Hypothalamus (tissue), 51 donors: ENCODE measurements around the gene SGMS1.
"Not testable (repeated sequence)": the region's sequence is repeated elsewhere in the genome, so short reads cannot be mapped to it uniquely, and the experiment has no call there.

ENCODE experiments used
- DNase-seq, 51 donors: peaks; one replicate each; lab custom pipeline; 2025; lab: John Stamatoyannopoulos, UW

Gene SGMS1

DNA sequence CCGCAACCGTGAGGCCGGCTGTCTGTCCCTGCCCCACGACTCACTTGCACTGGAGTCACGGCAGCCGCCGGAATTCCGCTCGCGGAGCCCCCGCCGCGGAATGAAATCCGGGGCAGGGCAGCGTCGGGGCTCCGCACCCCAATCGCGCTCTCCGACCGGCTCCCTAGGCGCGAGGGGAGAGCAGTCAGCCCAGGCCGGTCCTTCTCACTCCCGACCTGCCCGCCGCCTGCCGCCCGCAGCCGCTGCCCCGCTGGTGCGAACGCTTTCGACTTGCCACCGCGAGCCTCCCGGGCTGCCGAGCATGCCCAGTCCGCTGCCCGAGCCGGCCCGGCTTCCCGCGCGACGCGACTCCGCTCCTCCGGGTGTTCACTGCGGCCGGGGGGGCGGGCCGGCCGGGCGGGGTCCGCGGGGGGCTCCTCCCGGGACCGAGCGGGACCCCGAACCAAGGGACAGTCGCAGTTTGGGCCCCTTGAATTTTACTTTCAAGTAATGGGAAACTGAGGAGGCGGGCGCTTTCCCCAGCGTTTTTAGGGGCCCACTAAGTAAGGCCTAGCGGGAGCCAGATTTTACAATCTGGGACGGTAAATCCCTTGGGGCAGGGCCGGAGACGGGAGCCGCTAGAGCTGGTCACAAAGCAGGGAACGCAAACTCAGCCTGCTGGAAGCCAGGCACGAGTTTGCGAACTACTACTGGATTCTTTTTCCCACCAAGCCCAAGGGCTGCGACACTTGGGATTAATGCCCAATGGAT lies at the start of gene SGMS1:
TSS of gene SGMS1 (minus strand) at position 294 of the 750 bp plus-strand sequence. CDS start 279,842 bp downstream, outside the sequence.
- DNase-seq, result peak; percentile 50 to 94 (median 77)

DNA sequence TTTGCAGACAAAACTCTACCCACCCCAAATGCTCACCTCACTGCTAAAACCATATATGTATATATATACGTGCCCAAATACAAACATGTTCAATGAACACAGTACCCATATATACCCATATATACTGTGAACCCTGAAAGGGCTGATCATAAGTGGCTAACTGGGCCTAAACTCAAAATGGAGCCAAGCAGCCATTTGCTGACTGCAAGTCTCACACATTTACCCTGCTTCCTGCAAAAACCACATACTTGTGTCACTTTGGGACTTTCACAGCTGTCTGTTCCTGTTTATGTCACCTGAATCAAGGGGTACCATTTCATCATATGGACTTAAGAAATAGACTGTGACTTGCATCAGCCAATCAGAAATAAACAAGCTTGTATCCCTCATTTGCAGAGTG lies 48.4 kb upstream of the SGMS1 start:
- not testable (repeated sequence) for DNase-seq

DNA sequence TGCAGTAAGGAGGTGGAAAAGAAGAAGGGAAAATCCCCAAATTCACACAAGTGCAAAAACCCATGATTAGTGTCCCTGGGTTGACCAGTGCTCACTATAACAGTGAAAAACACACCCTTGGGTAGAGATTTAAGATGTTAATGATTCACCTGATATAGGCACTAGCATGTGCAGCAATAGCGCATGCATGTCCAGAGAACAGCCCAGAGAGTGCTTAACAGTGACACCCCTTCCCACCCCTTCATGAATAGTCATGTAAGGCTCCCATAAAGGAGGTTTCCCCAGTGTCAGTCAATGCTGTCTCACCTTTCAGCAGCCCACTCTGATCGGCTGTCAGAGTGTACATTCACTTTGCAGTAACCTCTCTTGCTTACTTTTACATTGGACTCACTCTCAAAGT lies 47.9 kb upstream of the SGMS1 start:
- DNase-seq, result not testable (repeated sequence)

DNA sequence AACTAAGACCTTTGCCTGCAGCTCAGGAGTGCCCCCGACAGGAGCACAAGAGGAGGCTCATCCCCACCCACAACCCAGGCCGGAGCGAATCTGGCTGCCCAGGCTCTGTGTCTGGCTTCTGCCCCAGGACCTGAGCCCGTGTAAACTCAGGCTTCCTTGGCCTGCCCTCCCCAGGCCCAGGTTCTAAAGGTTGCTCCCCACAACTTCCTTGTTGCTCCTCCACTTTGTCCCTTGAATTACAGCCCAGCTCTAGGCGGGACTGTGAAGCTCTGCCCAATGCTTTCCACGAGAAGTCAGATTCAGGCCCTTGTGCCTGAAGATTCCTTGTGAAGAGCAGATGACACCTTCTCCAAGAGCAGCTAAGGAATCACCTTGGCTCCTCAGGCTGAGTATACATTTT lies 46.2 kb upstream of the SGMS1 start:
- not testable (repeated sequence) for DNase-seq

DNA sequence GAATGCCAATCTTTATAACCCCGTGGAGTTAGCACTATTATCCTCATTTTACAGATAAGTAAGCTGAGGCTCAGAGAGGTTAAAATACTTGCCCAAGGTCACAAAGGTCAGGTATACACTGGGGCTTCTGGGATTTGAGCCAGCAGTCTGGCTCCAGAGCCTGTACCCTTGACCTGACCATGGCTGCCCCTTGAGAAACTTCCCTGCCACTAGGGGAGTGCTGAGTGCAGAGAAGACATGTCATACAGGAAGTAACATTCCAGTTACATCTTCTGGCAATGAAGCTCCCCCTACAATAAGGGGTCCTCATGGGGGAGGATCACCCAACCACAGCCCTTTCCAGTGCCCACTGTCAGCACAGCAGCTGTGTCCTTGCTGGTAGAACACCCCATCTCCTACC lies 43.6 kb upstream of the SGMS1 start:
- DNase-seq, result not testable (repeated sequence)

DNA sequence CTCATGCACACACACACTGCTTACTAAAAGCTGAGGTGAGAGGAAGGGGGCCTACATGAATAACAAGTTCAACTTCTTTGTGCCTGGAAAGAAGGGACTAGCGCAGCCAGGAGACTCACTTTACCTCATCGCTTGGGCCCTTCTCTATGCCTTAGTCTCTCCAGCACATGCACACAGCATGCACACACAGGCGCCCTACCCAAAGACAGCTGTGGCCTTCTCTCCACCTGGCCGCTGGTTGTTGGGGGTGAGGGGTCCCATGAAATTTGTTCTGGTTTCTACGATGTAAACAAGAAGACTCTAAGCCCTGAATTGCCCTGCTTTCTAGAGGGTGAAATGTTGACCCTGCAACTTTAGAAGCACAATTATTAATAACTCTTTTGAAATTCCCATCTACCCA lies 38.7 kb upstream of the SGMS1 start:
- not testable (repeated sequence) for DNase-seq

DNA sequence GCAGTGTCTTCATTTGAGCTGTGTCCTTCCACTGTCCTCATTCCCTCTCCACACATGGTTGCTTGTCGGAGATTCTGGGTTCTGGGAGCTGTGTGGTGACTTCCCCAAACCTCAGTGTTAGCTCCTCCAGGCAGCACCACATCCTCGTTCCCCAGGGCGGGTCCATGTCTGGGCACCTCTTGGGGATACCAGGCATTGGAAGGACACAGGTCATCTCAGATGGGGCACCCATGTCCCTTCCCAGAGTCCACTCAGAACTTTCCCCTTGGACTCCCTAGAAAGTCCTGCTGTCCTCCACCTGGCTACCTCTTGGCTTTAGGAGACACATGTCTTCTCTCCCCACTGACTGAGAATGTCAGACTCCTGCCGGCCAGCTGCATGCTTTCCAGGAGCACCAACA lies 37.8 kb upstream of the SGMS1 start:
- DNase-seq, result not testable (repeated sequence)

DNA sequence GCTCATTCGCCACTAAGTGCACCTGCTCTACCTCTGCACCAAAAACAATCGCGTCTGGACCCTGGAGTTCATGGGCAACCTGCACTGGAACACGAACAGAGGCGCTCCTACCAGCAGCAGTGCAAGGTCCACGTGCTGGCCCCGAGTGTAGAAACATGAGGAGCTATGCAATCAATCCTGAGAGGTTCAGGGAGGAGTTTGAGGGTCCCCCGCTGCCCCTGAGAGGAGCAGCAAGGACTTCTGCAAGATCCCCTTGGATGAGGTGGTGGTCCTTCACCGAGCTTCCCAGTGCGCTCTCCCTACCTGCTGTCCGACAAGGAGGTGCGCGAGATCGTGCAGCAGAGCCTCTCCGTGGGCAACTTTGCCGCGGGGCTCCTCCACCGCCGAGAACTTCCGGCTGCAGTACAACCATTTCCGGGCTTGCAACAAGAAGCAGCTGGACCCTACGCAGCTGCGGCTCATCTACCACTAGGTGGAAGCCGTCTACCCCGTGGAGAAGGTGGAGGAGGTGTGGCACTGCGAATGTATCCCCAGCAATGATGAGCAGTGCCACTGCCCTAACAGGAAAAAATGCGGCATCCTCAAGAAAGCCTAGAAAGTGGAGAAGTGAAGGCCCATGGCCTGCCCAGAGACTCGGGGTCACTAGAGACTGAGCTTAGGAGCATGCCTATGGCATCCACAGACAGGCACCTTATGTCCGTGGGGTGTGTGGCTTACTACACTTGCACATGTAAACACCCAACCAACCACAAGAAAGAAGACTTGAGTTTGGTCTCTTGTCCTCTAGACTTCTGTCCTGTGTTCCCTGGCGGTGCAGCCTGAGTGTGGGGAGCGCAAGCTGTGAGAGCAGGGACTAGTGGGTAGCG lies 36.3 kb upstream of the SGMS1 start:
- peak in 2 of 51 donors; percentile 7 to 12 for DNase-seq

DNA sequence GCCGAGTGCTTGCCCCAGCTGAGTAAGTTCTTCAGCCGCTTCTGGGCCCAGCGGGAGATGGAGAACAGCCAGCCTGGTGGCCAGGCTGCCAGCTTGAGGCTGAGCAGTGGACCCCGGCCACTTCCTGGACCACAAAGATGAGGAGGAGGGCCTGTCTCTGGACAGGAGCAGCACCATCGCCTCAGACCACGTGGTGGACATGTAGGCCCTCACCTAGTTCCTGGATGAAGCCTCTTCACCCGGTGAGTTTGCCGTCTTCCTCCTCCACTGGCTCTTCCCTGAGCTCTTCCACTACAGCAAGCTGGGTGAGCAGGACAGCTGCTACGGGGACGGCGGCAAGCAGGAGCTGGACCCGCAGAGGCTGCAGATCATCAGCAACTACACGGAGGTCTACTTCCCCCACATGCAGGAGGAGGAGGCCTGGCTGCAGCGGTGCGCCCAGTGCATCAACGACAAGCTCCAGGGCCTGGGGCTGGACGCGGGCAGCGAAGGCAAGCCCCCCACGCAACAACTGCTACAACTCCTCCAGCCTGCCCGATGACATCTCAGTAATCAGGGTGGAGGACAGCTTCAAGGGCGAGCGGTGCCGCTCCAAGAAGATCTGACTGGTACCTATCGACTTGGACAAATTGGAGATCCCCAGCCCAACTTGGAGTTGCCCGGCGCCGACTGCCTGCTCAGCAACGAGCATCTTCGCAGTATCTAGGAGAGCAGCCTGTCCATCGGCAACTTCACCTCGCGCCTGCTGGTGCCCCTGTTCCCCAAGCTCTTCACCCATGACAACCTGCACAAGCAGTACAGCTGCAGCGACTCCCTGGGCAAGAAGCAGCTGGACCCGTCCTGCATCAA lies 35.5 kb upstream of the SGMS1 start:
- DNase-seq, result not testable (repeated sequence)

DNA sequence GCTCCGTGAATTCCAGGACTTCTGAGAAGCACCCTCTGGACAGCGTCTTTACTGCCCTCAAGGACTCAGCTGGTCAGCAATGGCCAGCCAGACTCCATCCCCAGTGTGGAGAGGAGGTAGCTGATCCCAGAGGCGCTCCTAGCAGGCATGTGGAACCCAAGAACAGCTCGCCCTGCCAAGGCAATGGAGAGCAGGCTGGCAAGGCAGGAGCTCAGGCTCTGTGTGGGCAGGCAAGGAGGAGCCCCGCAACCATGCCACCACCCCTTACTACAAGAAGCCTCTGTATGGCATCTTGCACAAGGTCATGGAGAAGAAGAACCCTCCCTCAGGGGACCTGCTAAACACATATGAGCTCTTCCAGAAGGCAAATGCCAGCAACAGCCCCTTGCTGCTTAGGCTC lies 34.4 kb upstream of the SGMS1 start:
- DNase-seq, result no peak

DNA sequence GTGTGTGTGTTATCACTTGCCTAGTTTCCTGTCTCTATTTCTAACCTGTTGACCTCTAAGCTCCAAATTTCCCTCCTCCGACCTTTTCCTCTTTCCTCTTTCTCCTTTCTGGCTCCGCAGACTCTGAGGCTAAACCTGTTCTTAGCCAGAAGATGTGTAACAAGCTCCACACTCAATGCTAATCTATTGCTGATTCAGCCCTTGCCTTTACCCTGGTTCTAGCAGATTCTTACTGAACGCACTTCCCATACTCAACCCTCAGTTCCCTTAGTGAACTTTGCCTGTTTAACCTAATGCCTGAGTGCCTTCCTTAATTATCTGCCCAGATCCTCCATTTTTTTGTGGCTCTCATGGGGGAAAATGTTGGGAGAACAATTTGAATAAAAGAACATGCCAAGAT lies 30.0 kb upstream of the SGMS1 start:
- no peak for DNase-seq

DNA sequence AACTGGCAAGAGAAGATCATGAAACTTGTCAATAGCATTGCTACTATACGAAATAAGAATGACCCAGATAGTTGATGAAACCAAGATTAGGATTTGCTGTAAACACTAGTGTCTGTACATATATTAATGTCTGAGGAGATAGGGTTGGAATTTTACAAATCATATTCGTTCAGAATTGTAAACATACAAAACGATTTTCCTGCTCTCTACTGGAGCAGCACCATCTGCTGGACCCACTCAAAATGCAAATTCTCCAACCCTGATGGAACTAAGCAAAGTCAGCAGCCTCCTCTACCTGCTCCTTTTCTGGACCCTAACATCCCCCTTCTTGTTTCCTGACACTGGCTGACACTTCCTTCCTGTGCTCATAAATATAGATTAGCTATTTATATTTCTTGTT lies 29.4 kb upstream of the SGMS1 start:
- DNase-seq, result peak in 6 of 51 donors; percentile 2 to 34 (median 16)

DNA sequence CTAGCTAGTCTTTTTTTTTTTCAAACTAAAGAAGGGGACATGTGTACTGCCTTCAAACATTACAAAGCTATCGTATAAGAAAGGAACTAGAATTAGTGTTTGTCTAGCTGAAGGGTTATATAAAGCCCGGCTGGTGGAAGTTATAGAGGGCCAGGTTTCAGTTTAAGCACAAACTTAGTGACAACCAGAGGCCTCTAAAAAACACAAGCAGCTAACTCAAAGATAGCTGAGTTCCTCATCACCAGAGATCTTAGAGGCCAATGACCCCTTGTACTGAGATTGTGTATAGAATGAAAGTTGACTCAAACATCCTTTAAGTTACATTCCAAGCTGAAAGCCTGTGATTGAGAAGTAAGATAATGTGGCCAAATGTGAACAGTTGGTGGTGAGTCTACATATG lies 28.1 kb upstream of the SGMS1 start:
- DNase-seq, result no peak

DNA sequence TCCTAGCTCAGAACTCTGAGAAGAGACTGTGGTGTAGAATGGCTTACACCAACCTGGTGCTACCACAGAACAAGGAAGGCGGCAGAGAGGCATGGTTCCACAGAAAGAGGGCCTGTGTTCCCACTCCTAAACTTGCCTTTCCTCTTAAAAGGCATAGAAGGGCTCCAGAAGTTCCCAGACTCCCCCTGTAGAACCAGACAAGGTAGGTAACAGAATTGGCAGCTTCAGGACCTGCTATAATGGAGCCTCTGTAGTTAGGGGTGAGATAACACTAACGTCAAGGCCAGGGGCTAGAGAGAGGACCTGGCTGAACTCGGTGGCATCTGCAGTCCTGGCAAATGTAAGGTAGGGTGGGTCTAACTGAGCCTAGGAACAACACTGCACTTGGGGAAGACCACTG lies 26.7 kb upstream of the SGMS1 start:
- no peak for DNase-seq

DNA sequence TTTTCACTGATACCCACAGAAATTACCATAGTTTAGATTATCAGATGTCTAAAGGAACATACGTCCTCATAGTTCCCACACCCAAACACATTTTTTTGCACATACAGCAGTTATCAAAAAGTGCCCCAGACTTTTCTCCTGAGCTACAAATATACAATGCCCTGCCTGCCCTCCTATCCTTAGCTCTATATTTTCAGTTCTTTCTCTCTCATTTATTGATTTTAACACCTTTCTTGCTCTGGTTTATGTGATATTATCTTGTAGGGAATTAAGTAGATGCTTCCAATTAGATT lies 25.1 kb upstream of the SGMS1 start:
- no peak for DNase-seq

DNA sequence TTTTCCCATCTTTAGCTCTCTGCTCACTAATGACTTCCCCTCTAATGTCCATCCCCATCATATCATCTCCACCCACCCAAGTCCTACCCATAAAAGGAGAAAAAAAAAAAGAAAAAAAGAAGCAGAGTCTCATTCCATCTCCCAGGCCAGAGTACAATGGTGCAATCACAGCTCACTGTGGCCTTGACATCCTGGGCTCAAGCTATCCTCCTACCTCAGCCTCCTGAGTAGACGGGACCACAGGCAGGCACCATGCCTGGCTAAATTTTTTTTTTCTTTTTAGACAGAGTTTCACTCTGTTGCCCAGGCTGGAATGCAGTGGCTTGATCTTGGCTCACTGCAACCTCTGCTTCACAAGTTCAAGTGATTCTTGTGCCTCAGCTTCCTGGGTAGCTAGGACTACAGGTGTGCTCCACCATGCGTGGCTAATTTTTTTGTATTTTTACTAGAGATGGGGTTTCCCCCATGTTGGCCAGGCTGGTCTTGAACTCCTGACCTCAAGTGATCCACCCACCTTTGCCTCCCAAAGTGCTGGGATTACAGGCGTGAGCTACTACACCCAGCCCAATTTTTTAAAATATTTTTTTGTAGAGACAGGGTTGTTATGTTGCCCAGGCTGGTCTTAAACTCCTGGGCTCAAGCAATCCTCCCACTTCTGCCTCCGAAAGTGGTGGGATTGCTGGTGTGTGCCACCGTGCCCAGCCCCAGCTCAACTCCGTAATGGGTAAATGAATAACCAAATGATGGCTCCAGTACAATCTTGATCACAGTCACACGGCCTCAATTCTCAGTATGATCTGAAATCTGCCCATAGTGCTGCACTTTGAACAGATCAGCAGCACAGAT lies 24.6 kb upstream of the SGMS1 start:
- DNase-seq, result no peak

DNA sequence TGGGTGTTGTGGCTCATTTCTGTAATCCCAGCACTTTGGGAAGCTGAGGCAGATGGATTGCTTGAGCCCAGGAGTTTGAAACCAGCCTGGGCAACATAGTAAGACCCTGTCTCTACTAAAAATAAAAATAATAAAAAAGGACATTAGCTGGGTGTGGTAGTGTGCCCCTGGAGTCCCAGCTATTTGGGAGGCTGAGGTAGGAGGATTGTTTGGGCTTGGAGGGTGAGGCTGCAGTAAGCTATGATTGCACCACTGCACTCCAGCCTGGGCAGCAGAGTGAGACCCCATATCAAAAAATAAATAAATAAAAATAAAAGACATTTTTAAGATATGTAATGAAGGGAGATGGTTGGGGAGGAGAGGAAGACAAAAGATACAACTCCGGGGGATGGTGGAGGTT lies 23.6 kb upstream of the SGMS1 start:
- not testable (repeated sequence) for DNase-seq

DNA sequence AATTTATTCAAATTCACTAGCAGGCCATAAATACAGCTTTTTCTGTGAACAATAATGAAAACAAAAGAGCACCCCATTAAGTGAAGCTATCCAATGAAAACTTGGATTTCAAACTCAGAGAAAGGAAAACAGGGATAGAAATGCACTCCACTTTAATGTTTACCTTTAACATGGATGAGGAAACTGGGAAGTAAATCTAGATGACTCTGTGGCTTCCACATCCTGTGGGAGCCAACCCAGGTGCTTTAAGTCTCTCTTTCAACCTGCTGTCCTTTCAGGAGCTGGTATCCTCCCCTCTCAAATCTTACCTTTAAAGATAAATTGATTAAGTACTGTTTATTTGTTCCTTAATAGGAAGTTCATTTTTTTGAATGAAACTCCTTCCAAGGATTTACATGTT lies 21.5 kb upstream of the SGMS1 start:
- DNase-seq, result no peak

DNA sequence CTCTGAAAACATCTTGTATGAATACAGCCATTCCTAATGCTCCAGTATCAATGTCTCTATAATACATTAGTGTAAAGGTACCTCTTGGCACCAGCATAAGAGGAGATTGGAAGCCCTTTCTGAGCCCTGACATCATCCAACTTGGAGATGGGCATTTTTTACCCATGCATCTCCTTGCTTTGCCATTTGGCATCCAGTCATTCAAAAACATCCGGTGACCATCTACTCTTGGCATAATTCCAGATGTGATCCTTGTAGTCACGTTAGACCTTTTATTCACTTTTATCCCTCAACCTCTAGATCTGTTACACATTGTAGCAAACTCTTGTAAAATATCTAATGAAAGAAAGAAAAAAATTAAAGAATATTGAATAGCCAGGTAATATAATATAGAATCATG lies 17.9 kb upstream of the SGMS1 start:
- DNase-seq, result no peak

DNA sequence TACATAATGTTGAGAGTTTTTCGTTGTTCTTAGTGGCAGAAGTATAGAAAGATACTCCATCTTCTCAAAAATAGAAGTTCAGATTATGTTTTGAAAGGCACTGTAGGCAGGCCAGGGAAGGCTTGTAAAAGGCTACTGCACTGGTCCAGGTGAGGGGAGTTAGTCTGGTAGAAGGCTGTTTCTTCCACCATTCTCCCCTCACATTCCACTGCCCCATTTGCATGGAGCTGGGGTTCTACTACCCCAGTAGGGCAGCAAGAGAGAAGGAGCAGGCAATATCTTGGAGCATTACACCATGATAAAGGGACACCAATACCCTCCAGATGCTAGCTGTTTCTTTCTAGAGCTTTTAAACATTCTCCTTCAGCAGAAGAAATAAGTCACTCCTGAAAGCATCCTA lies 16.5 kb upstream of the SGMS1 start:
- DNase-seq, result no peak
